Mesenteric fat pad (tissue), 1 donor: ENCODE measurements around the gene LRMDA. TPM values are rescaled to one million over a fixed set of nuclear protein-coding genes. Genes with fewer than 3 reads are reported as not detected.

Experiments
- DNase-seq: peaks from one replicate; pipeline ENCODE4 v3.0.0-alpha.2; 2020; ENCODE audit warnings: low spot score
- total RNA-seq: library from RNA; stranded (reverse); fragmentation: NEBNext Ultra II Directional; extraction: Animal tissue kit (Norgen Biotek cat#: 25700); gene quantifications from one replicate; pipeline ENCODE4 v1.2.1, GENCODE V29; 2021
- donor health status: DM: yes; HTN: yes; CAD: no.

Gene LRMDA
- total RNA-seq, 1 donor from 2014 or later, result 26.6 TPM

DNA sequence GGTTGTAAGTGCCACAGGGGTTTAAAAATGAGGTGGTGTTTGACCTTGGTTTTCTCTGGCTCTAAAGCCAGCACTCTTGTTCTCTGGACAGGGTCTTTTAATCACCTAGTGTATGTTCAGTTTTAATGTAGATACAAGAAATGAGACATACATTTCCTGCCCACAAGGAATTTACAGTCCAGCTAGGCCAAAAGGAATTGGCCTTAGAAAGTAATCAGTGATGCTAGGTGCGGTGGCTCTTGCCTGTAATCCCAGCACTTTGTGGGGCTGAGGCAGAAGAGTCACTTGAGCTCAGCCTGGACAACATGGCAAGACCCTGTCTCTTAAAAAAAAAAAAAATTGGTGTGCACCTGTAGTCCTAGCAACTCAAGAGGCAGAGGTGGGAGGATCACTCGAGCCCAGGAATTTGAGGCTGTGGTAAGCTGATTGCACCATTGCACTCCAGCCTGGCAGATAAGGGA is 100.2 kb downstream of the LRMDA start:
- no peak for DNase-seq

DNA sequence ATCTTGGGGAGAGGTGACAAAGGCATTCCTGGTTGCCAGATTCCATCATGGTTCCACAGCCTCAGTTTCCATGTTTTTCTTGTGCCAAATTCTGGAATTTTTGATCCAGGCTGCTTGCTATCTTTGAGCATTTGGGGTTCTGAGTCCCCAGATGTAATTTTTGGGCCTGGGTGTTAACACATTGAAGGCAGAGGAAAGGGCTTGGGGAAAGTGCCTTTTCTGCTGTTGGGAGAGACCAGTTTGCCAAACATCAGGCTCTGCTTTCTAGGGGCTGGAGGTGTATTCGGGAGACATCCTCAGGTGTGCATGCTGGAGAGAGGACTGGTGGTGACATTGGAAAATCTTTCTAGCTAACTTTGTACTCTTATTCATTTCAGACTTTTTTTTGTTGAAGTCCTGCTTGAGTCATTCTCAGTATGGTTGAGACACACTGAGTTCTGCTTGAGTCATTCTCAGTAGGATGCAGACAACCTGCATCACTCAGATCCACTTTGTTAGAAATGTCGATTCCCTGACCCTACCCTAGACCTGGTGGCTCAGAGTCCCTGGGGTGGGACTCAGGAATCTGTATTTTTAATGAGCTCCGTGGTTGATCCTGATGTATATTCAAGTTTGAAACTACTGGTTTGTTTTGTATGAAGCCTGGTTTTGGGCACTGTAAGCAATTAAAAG is 101.0 kb downstream of the LRMDA start:
- no peak for DNase-seq

- no peak for DNase-seq
Observed at GRCh38 chr10:75538144-75538543, 106.7 kb downstream of the LRMDA start.

GRCh38 chr10:75538765-75539164 is 107.3 kb downstream of the LRMDA start:
- DNase-seq, result no peak

GRCh38 chr10:75540357-75540966 is 109.0 kb downstream of the LRMDA start:
- DNase-seq, result no peak

- DNase-seq, result no peak
Observed at GRCh38 chr10:75540981-75541380, 109.6 kb downstream of the LRMDA start.

- no peak for DNase-seq
Observed at GRCh38 chr10:75541411-75541810, 110.0 kb downstream of the LRMDA start.

DNA sequence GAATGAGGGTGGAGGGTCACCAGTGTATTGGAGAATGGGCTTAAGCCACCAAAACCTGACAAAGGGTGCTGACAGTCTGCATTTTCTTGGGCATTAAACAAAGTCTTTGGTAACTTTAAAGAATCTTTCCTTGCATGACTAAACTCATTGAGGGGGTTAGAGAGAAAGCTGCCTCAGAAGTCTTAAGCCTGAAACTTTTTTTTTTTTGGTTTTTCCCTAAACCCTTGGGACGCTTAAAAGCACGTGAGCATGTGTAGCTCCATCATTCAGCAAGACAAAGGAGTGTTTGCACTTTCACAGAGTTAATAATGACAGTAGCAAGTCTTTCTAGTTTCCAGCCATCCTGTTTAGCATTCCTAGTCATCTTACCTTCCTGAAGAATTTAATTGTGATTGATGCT is 110.7 kb downstream of the LRMDA start:
- no peak for DNase-seq

DNA sequence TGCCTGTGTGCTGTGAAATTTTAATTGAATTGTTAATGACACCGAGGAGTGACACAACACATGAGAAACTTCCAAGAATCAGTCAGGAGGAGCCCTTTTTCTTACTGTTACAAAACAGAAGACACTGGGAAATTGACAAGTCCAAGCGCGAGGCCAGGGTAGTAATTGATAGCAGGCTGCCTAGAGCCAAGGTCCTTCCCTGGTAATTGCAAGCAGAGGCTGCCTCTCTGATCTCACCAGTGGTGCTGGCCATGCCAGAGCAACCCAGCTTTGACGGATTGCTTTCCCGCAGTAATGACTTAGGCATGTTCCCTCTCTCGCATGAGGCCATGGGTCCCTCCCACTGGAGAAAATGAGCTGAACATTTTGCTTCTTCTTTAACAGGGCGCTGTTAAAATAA is 111.5 kb downstream of the LRMDA start:
- DNase-seq, result no peak

- no peak for DNase-seq
Observed at GRCh38 chr10:75544386-75544785, 113.0 kb downstream of the LRMDA start.

GRCh38 chr10:75544993-75545706 is 113.7 kb downstream of the LRMDA start:
- no peak for DNase-seq

DNA sequence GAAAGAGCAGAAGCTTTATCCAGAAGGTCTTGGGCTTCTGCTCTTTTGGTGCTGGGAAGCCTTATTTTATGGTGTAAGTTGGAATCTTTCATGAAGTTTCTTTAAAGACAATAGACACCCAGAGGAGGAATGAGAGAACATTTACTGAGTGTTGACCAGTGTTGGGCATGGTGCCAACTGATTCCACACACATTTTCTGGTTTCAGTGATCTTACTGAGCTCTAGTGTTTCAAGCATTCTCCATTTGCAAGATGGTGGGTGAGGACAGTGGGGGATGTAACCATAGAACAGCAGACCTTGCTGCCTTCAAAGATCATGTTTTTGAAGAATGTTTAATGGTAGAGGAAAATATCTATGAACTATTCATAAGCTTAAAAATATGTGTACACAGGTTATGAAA is 114.6 kb downstream of the LRMDA start:
- DNase-seq, result no peak

DNA sequence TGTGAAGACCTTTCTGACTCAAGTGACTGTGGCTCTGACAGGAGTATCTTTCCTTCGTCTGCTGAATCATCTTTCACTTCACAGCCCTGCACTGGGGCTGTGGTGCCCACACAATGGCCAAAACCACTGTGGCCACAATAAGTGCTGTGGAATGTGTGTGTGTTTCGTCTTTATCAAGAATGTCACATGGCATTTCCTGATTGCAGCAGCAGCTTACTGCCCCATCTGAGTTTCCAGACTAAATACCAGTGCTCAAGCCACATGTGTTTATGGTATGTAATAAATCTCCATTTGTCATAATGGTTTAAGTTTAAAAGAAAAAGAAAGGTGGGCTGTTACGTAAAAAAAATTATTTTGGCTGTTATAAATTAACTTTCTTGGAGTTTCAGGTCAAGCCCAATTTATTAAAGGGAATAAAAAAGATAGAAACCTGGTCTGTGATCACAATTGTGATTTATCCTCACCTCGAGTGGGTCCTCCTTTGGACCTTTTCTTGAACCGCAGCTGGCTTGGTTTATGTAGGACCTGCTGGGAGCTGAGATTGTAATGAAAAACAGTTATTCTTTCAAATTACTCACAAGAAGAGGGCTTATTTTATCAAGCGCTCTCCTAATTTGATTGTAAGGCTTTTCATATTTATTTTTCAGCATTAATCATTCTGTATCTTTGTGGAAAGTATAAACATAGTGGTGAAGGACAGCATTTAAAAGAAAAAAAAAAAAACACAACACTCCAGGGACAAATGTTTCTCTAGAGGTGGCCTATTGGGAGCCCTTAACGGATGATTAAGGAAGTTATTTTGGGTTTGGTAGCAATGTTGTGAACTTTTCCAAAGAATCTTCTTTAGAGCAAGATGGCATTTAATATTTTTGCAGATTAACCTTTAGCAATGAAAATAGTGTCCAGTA is 116.2 kb downstream of the LRMDA start:
- no peak for DNase-seq

DNA sequence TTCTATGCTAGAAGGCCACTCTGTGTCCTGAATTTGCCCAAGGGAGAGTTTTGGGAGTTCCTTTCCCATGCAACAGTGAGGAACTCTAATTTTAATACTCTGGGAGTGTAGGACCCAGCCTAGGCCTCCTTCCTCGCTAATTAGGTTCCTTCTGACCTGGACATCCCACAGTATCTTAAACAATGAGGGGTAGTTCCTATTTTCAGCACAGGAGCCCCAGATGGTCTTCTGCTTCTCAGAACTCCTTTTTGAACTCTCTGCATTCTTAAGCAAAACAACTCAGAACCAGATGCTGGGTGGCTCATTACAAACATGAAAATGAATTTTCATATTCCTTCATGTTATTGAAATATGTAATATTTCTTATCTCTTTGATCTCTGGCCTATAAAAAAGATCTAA is 116.9 kb downstream of the LRMDA start:
- DNase-seq, result no peak

DNA sequence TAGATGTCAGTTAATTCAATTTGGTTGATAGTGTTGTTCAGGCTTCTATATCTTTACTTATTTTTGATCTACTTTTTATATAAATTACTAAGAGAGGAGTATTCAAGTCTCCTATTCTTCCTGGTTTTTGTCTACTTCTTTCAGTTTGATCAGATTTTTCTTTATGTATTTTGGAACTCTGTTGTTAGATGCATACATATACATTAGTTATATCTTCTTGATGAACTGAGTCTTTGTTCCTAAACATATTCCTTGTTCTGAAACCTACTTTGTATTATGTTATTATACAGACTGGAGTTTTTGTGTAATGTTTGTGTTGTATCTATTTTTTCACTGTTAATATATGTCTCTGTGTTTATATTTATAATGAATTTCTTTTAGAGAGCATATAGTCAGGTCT is 118.8 kb downstream of the LRMDA start:
- no peak for DNase-seq

GRCh38 chr10:75552171-75552570 is 120.7 kb downstream of the LRMDA start:
- no peak for DNase-seq

- no peak for DNase-seq
Observed at GRCh38 chr10:75553550-75553949, 122.1 kb downstream of the LRMDA start.

GRCh38 chr10:75555323-75555722 is 123.9 kb downstream of the LRMDA start:
- DNase-seq, result no peak

DNA sequence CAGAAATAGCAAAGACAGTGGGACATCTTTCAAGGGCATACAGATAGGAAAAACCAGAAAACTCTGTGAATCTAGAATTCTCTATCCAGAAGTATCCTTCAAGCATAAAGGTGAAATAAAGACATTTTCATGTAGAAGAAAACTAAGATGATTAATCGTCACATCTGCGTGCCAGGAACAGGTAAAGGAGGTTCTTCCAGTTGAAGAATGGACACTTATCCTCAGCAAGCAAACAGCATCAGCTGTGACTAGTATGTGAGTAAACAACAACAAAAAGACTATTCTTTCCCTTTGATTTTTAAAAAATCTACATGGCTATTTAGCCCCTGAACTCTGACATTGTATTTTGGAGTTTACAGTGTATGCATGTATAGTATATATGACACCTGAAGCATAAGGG is 124.9 kb downstream of the LRMDA start:
- DNase-seq, result no peak

DNA sequence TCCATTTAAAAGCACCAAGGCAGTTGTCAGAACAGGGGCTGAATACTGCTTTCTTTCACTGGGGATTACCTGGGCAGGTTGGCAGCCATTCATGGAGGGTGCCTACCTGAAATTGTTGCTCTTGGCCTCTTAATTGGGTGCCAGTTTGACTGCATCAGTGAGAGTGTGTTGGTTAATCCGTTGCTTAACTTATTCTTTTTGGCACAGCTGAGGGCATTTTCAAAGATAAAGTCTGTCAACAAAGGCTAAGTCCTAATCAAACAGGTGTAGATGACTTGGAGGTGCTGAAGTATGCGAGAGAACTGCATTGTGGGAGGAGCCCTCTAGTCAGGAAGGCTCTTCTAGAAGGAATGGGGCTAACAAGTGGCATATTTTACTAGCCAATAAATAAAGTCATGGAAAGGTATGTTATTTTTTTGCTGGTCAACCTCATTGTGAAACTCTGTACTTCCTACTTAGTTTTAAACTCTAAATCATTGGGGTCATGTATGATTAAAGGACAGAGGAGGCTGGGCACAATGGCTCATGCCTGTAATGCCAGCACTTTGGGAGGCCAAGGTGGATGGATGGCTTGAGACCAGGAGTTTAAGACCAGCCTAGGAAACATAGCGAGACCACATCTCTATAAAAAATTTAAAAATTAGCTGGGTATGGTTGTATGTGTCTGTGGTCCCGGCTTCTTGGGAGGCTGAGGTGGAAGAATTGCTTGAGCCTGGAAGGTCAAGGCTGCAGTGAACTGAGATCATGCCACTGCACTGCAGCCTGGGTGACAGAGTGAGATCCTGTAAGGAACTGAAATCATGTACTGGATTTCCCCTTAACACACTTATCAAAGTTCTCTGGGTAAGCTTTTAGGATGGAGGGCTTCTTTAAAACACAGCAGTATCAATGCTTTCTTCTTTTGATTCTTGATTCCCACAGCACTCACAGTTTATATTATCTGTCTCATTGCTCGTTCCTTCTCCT is 134.1 kb downstream of the LRMDA start:
- no peak for DNase-seq
